ENCODE measurements around the gene MAN2B1.

Gene MAN2B1

DNA sequence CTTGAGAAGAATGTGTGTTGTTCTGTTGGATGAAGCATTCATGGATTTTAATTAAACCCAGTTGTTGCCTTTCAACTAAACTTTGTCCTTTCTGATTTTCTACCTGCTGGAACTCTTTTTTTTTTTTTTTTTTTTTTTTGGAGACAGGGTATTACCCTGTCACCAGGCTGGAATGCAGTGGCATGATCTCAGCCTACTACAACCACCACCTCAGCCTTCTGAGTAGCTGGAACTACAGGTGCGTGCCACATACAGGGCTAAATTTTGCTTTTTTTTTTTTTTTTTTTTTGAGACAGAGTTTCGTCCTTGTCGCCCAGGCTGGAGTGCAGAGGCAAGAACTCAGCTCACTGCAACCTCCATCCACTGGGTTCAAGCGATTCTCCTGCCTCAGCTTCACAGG is 48.9 kb downstream of the MAN2B1 start:
- no peak for DNase-seq (ENCODE audit: low spot score)

DNA sequence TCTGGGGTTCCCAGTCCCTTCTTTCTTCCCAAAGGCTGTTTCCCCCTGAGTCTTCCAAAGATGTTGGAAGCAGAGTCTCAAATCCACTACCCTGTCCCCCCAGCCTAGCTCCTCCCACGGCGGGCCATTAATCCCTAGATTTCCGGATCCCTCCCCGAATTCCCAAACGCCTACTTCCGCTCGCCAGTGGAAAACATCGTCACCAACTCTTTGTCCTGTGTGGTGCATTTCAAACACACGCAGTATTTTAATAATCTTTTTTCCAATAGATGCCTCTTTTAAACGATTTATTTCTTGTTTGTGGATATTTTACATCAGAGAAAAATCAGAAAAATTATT is 55.2 kb downstream of the MAN2B1 start:
- peak; percentile 82 for DNase-seq (ENCODE audit: low spot score)

DNA sequence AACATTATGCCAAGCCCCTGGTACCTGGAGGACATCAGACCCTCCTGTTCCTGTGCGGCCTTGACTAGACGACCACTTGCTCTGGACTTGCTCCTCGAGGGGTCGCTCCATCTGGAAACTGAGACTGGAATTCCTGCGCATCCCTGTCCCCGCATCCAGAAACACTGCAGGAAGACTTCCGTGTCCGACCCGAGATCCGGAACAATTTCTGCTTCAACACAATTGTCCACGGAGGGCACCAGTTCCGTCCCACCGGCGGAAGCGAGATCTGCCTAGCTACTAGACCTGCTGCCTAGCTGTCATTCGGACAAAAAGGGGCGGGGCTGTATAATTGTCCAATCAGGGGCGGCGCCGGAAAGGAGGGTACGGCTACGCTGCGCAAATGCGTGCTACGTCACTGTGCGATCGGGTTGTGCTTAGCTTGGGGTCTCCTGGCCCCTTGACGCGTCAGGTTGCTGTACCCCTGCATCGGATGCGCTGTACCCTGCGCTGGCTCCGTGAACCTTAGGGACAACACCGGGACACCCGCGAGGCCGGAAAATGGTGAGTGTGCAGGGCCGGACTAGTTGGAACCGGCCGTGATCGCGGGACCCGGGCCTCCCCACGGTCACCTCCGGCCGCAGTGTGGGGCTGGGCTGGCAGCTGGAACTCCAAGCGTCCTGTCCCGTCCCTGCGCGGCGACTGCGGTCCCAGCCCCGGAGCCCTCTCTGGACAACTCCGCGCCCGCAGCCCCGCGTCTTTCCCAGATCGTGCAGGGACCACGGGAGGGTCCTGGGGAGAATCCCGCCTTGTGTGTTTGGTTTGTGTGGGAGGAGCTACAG is 55.8 kb downstream of the MAN2B1 start, which contains the start of the genes ZNF490 and ZNF791:
Gene ZNF490, minus strand, starts transcription at position 274 of the 821 bp plus-strand sequence. Its CDS starts 133 bp downstream, at position 141.
Gene ZNF791, plus strand, starts transcription at position 381 of the 821 bp plus-strand sequence. Its CDS starts 160 bp downstream, at position 541.
- DNase-seq (ENCODE audit: low spot score): peak; percentile 98

- DNase-seq (ENCODE audit: low spot score): no peak
Observed at GRCh38 chr19:12607631-12608030, 58.9 kb downstream of the MAN2B1 start.

- DNase-seq (ENCODE audit: low spot score): no peak
Observed at GRCh38 chr19:12606796-12607195, 59.7 kb downstream of the MAN2B1 start.

DNA sequence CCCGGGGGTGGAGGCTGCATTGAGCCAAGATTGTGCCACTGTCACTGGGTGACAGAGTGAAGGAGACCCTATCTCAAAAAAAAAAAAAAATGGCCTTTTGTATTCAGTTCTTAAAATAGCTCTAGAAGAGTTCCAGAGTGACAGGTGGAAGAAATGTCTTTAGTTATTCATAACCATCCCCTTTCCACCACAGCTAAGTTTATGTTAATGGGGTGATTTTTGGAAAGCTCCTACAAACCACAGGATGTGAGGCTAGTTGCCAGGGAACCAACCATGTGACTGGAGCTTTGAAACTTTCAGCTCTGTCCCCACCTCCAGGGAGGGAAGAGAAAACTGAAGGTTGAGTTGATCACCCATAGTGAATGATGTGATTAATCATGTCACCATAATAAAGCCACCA is 62.8 kb downstream of the MAN2B1 start:
- DNase-seq (ENCODE audit: low spot score): peak; percentile 74

- DNase-seq (ENCODE audit: low spot score): no peak
Observed at GRCh38 chr19:12597594-12597993, 68.9 kb downstream of the MAN2B1 start.

DNA sequence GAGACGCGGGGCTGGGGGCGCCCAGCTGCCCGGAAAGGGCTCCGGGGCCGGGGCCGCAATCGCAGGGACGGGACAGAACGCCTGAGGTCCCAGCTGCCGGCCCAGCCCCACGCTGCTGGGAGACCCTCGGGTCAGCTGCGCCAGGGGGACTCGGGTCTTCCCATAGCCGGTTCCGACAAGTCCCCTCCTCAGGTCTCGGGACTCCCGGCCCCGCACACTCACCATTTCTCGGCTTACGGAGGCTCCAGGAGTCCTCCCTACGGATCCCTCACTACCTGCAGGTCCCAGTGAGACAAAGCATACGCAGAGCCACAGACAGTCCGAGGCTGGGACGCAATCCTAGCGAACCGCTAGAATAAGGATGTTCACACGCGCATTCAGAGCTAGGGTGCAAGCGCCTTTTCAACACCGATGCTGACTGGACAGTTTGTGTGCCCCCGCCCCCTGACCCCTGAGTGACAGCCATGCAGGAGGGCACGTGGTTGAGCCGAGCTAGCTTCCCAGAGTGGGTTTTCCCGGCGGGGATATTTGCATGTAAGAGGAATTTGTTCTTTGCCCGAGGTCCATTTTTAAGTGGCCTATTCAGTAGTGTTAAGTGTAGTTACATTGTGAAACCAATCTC is 69.5 kb downstream of the MAN2B1 start:
- no peak for DNase-seq (ENCODE audit: low spot score)

Data from AG08396 (cell line).